NCI-H2107 treated with DMSO at 0.1 percent for 48 hours (cell line): Measurements from ENCODE around the gene IL10RB.

ENCODE experiments used
- DNase-seq: peaks from one replicate; lab custom pipeline; 2025; ENCODE audit not compliant: unreplicated experiment; lab: John Stamatoyannopoulos, UW

IL10RB gene

DNA sequence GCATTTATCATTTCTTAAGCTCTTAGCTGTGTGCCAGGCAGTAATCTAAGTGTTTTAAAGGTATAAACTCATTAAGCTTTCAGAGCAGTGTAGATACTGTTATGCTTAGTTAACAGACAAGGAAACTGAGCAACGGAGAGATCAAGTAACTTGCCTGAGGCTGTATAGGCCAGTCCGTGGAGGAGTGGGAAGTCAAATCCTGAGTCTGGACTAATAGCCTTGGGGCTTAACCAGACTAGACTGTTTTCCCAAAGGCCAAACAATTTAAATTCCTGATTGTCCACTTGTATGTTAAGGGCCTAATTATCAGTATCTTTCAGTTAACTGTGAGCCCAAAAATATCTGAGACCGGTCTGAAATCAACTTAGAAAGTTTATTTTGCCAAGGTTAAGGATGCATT, 61.2 kb downstream of the IL10RB start:
- DNase-seq, result no peak

DNA sequence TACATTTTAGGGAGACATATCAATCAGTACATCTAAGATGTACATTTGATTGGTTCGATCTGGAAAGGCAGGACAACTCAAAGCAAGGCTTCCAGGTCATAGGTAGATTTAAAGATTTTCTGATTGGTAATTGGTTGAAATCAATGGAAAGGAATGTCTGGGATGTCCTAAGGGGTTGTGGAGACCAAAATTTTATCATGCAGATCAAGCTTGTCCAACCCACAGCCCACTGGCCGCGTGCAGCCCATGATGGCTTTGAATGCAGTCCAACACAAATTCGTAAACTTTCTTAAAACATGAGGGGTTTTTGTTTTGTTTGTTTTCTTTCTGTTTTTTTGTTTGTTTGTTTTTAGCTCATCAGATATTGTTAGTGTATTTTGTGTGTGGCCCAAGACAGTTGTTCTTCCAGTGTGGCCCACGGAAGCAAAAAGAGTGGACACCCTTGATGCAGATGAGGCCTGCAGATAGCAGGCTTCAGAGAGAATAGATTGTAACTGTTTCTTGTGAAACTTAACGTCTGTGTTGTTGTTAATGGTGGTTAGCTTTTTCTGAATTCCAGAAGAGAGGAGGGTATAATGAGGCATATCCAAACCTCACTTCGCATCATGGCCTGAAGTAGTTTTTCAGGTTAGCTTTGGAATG, 61.7 kb downstream of the IL10RB start:
- DNase-seq, result no peak

DNA sequence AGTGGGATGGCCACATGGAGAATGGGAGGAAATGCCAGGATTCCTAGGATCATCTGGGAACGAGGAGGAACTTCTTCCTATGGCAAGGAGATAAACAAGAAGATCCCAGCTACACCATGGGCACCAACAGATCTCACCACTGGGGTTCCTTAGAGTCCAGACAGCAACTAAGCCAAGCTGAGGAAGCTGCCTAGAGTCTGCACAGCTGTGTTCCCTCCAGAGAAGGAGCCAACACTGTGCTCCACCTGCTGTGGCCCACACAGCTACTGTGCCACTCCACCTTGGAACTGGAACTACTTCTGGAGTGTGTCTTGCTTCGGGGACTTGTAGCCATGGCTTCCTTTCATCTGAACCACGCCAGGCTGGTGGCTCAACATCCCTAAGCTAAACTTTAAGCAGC, 64.6 kb downstream of the IL10RB start:
- DNase-seq, result no peak

DNA sequence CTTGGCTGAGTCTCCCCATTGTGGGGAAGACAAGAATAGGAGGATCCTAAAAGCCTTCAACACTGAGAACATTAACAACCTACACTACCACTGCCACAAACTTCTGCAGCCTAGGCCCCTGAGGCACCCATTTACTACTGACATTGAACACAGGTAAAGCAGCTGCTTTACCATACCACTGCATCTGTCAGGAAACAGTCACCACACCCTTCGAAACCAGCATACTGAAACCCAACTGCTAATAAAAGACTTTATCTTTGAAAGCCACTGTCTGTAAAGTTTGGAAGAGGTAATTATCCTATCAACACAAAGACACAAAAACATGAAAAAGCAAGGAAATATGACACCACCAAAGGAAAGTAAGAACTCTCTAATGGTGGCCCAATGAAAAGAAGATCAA, 66.0 kb downstream of the IL10RB start:
- DNase-seq, result no peak

GRCh38 chr21:33334191-33334590, 68.0 kb downstream of the IL10RB start:
- DNase-seq, result no peak

DNA sequence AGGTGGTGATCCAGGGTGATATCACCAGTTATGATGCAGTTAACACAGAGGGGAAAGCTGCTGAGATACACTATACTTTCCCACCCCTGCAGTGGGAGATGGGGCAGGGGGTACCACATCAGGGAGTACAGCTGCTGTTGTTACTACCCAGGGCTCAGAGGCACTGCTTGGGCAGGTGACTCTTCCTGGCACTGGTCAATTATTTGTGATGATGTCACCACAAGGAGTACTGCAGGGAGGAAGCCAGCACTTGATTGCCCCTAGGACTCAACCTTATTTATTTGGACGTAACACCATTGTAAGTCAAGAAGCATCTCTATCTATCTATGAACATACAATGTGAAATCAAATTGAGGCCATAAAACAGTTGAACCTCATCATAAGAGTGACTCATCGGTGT, 68.7 kb downstream of the IL10RB start:
- no peak for DNase-seq

DNA sequence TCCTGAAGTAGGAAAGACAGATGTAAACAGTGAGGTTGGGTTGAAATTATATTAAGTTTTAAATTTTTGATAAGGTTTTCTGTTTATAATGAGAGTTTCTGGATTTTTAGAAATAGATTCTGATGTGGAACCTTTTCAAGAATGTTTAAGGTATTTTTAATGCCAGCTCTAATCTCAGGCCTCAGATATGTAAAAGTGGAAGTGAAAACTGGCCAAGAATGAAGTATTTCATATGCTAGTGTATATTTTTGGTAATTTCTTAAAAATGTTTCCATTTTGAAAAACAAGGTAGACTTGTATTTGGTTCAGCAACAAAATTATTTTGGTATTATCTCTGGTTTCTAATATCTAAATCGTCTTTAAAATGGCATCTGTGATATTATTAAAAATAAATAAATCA, 73.0 kb downstream of the IL10RB start:
- no peak for DNase-seq

DNA sequence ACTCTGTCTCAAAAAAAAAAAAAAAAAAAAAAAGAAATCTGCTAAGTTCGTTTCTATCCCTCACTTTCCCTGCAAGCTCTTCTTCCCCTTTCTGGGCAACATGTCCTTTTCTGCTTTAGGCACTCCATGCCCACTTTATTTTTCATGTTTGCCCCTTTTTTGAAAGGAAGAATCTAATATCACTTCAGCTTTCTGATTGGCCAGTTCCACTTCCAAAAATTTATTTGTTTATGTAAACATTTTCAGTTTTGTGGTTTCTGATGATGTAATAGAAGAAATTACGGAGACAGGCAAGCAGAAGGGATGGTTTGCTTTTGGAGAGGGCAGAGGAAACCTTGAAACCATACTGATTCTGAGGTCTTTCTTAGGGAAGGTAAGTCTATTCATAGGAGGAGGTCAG, 73.8 kb downstream of the IL10RB start:
- no peak for DNase-seq

DNA sequence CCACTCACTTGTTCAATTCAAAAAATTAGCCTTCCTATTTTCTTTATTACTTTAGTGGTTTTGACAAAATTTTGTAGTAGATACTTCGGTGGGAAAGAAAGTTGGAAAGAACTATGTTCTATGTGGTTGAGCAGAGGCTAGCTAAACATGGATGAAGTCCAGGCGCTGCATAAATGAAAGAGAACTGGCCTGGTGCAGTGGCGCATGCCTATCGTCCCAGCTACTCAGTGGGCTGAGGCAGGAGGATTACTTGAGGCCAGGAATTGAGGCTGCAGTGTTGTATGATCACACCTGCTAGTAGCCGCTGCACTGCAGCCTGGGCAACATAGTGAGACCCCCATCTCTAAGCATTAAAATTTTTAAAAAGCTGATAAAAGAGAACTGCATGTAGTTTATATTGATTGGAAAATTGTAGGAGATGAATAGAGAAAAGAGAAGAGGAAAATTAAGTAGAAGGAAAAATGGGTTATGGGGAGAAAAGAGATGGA, 79.6 kb downstream of the IL10RB start:
- DNase-seq, result no peak
